K562 (cell line): Measurements from ENCODE around the gene N4BP3.

Source experiments
- CAMTA2 ChIP-seq: fragments of 250-450 bp; sonication (Bioruptor Pico); conservative IDR thresholded peaks from 2 replicates; pipeline ENCODE4 v1.5.1; 2022
- TF ChIP-seq, protein P1 (sequence below): fragments of 200-600 bp; sonication (generic); IDR thresholded peaks from one replicate; pipeline ENCODE4 v1.6.1; 2012; ENCODE audit warnings: mild to moderate bottlenecking, low read depth, low read length, inconsistent platforms

DNA sequence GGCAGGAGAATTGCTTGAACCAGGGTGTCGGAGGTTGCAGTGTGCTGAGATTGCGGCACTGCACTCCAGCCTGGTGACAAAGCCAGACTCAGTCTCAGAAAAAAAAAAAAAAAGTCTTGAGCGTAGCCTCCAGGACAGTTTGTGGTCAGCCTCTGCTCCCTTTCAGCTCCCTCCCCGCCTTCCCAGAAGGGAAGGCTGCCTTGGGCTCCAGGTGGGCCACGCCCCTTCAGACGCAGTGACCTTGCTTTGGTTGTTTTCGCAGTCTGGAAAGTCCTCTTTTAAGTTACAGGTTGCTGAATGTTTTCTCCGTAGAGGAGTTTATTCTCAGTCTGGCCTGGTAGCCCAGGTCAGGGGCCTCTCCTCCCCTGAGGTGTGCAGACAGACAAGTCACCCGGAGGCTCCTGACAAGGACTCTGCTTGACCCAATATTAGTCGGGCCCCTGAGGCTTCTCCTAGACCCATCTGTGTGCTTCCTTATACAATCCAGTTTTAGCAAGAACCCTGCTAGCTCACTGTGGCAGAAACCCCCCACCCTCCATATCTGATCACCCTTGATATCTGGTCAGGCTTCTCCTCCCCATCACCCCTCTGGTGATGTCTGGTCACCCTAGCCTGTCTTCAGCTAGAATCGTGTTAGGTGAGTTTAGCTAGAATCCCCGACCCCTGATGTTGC, 31.6 kb upstream of the N4BP3 start:
- no peak for TF ChIP-seq CAMTA2
- TF ChIP-seq, protein P1, sequence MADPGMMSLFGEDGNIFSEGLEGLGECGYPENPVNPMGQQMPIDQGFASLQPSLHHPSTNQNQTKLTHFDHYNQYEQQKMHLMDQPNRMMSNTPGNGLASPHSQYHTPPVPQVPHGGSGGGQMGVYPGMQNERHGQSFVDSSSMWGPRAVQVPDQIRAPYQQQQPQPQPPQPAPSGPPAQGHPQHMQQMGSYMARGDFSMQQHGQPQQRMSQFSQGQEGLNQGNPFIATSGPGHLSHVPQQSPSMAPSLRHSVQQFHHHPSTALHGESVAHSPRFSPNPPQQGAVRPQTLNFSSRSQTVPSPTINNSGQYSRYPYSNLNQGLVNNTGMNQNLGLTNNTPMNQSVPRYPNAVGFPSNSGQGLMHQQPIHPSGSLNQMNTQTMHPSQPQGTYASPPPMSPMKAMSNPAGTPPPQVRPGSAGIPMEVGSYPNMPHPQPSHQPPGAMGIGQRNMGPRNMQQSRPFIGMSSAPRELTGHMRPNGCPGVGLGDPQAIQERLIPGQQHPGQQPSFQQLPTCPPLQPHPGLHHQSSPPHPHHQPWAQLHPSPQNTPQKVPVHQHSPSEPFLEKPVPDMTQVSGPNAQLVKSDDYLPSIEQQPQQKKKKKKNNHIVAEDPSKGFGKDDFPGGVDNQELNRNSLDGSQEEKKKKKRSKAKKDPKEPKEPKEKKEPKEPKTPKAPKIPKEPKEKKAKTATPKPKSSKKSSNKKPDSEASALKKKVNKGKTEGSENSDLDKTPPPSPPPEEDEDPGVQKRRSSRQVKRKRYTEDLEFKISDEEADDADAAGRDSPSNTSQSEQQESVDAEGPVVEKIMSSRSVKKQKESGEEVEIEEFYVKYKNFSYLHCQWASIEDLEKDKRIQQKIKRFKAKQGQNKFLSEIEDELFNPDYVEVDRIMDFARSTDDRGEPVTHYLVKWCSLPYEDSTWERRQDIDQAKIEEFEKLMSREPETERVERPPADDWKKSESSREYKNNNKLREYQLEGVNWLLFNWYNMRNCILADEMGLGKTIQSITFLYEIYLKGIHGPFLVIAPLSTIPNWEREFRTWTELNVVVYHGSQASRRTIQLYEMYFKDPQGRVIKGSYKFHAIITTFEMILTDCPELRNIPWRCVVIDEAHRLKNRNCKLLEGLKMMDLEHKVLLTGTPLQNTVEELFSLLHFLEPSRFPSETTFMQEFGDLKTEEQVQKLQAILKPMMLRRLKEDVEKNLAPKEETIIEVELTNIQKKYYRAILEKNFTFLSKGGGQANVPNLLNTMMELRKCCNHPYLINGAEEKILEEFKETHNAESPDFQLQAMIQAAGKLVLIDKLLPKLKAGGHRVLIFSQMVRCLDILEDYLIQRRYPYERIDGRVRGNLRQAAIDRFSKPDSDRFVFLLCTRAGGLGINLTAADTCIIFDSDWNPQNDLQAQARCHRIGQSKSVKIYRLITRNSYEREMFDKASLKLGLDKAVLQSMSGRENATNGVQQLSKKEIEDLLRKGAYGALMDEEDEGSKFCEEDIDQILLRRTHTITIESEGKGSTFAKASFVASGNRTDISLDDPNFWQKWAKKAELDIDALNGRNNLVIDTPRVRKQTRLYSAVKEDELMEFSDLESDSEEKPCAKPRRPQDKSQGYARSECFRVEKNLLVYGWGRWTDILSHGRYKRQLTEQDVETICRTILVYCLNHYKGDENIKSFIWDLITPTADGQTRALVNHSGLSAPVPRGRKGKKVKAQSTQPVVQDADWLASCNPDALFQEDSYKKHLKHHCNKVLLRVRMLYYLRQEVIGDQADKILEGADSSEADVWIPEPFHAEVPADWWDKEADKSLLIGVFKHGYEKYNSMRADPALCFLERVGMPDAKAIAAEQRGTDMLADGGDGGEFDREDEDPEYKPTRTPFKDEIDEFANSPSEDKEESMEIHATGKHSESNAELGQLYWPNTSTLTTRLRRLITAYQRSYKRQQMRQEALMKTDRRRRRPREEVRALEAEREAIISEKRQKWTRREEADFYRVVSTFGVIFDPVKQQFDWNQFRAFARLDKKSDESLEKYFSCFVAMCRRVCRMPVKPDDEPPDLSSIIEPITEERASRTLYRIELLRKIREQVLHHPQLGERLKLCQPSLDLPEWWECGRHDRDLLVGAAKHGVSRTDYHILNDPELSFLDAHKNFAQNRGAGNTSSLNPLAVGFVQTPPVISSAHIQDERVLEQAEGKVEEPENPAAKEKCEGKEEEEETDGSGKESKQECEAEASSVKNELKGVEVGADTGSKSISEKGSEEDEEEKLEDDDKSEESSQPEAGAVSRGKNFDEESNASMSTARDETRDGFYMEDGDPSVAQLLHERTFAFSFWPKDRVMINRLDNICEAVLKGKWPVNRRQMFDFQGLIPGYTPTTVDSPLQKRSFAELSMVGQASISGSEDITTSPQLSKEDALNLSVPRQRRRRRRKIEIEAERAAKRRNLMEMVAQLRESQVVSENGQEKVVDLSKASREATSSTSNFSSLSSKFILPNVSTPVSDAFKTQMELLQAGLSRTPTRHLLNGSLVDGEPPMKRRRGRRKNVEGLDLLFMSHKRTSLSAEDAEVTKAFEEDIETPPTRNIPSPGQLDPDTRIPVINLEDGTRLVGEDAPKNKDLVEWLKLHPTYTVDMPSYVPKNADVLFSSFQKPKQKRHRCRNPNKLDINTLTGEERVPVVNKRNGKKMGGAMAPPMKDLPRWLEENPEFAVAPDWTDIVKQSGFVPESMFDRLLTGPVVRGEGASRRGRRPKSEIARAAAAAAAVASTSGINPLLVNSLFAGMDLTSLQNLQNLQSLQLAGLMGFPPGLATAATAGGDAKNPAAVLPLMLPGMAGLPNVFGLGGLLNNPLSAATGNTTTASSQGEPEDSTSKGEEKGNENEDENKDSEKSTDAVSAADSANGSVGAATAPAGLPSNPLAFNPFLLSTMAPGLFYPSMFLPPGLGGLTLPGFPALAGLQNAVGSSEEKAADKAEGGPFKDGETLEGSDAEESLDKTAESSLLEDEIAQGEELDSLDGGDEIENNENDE = no peak
